Panc1 (cell line): Measurements from ENCODE around the gene PAK6.

Experiments
- POLR2AphosphoS5 ChIP-seq: IDR thresholded peaks from 2 replicates; pipeline ENCODE4 v1.6.1; 2012; ENCODE audit warnings: mild to moderate bottlenecking, low read depth, low read length, moderate library complexity
- SIN3A ChIP-seq: IDR thresholded peaks from 2 replicates; pipeline ENCODE4 v1.6.1; 2012; ENCODE audit warnings: low read depth, mild to moderate bottlenecking, low read length, moderate library complexity, borderline replicate concordance; ENCODE audit not compliant: insufficient read depth
- TCF7L2 ChIP-seq: IDR thresholded peaks from 2 replicates; pipeline ENCODE4 v1.6.1; 2011; ENCODE audit warnings: mild to moderate bottlenecking, low read depth, low read length, inconsistent platforms
- TF ChIP-seq, protein P1 (sequence below): fragments of 450-650 bp; IDR thresholded peaks from 2 replicates; pipeline ENCODE4 v1.5.1; 2017; ENCODE audit warnings: mild to moderate bottlenecking
- TF ChIP-seq, protein P2 (sequence below), 2 experiments: IDR thresholded peaks; 2 replicates each; pipeline ENCODE4 v1.6.1; 2011 to 2012; ENCODE audit warnings: low read depth in 2 of 2, control low read depth in 1 of 2, low read length in 1 of 2, mild to moderate bottlenecking in 1 of 2, moderate library complexity in 1 of 2; ENCODE audit not compliant: insufficient read depth in 1 of 2

DNA sequence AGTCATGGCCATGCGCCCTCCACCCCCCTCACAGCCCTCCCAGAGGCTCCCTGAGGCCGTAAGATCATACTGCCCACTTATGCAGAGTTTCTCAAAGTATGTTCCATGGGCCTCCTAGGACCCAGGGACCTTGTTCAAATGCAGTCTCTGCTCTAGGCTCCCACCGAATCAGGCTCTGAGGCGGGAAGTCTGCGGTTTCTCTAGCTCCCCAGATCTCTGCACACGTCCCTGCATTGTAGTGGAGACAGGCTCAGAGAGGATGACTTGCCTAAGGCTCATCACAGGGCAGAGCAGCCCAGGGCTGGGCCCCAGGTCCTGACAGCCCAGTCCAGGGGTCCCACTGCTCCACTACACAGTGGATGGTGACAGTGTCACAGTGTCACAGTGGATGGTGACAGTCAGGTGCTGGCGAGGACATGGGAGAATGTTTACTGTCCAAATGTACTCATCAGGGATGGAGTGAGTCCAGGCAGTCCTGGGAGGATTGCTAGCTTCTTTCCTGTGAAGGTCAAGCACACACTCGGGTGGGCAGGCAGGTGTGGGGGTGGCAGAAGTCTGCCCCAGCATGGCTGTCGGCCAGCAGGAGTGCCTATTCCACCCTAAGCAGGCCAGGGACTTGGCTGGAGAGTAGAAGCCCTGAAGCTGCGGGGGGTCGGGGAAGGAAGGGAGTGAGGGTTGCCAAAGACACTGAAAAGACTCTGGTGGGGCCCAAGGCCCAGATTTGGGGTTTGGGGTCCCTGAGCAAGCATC is 31.6 kb downstream of the PAK6 start:
- no peak for TF ChIP-seq POLR2AphosphoS5
- TF ChIP-seq, protein P1, sequence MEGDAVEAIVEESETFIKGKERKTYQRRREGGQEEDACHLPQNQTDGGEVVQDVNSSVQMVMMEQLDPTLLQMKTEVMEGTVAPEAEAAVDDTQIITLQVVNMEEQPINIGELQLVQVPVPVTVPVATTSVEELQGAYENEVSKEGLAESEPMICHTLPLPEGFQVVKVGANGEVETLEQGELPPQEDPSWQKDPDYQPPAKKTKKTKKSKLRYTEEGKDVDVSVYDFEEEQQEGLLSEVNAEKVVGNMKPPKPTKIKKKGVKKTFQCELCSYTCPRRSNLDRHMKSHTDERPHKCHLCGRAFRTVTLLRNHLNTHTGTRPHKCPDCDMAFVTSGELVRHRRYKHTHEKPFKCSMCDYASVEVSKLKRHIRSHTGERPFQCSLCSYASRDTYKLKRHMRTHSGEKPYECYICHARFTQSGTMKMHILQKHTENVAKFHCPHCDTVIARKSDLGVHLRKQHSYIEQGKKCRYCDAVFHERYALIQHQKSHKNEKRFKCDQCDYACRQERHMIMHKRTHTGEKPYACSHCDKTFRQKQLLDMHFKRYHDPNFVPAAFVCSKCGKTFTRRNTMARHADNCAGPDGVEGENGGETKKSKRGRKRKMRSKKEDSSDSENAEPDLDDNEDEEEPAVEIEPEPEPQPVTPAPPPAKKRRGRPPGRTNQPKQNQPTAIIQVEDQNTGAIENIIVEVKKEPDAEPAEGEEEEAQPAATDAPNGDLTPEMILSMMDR, result no peak
- no peak for TF ChIP-seq SIN3A
- TF ChIP-seq, protein P2, sequence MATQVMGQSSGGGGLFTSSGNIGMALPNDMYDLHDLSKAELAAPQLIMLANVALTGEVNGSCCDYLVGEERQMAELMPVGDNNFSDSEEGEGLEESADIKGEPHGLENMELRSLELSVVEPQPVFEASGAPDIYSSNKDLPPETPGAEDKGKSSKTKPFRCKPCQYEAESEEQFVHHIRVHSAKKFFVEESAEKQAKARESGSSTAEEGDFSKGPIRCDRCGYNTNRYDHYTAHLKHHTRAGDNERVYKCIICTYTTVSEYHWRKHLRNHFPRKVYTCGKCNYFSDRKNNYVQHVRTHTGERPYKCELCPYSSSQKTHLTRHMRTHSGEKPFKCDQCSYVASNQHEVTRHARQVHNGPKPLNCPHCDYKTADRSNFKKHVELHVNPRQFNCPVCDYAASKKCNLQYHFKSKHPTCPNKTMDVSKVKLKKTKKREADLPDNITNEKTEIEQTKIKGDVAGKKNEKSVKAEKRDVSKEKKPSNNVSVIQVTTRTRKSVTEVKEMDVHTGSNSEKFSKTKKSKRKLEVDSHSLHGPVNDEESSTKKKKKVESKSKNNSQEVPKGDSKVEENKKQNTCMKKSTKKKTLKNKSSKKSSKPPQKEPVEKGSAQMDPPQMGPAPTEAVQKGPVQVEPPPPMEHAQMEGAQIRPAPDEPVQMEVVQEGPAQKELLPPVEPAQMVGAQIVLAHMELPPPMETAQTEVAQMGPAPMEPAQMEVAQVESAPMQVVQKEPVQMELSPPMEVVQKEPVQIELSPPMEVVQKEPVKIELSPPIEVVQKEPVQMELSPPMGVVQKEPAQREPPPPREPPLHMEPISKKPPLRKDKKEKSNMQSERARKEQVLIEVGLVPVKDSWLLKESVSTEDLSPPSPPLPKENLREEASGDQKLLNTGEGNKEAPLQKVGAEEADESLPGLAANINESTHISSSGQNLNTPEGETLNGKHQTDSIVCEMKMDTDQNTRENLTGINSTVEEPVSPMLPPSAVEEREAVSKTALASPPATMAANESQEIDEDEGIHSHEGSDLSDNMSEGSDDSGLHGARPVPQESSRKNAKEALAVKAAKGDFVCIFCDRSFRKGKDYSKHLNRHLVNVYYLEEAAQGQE (IDR thresholded peaks at IDR 0.05; ENCODE audit: insufficient read depth in 1 of 2, low read depth in 2 of 2, low read length in 1 of 2), result no peak
- no peak for TF ChIP-seq TCF7L2
